Stimulated activated naive CD8-positive, alpha-beta T cell treated with anti-CD3 and anti-CD28 coated beads, Interleukin-15, Interleukin-2, amounts not matched to agents 100 U/mL and 50 U/mL, for 24 hours (primary cell): Measurements from ENCODE around the gene COPRS.
A peak's percentile ranks its signal among the peaks of the same experiment; 100 is the strongest.

Experiments
- ATAC-seq: fragments of 150-1000 bp; cut with Tn5 transposase; one replicate; pipeline ENCODE4 v1.10.0; 2021
- DNase-seq: peaks from one replicate; pipeline ENCODE4 v3.0.0; 2021

Gene COPRS, protein sequence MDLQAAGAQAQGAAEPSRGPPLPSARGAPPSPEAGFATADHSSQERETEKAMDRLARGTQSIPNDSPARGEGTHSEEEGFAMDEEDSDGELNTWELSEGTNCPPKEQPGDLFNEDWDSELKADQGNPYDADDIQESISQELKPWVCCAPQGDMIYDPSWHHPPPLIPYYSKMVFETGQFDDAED

DNA sequence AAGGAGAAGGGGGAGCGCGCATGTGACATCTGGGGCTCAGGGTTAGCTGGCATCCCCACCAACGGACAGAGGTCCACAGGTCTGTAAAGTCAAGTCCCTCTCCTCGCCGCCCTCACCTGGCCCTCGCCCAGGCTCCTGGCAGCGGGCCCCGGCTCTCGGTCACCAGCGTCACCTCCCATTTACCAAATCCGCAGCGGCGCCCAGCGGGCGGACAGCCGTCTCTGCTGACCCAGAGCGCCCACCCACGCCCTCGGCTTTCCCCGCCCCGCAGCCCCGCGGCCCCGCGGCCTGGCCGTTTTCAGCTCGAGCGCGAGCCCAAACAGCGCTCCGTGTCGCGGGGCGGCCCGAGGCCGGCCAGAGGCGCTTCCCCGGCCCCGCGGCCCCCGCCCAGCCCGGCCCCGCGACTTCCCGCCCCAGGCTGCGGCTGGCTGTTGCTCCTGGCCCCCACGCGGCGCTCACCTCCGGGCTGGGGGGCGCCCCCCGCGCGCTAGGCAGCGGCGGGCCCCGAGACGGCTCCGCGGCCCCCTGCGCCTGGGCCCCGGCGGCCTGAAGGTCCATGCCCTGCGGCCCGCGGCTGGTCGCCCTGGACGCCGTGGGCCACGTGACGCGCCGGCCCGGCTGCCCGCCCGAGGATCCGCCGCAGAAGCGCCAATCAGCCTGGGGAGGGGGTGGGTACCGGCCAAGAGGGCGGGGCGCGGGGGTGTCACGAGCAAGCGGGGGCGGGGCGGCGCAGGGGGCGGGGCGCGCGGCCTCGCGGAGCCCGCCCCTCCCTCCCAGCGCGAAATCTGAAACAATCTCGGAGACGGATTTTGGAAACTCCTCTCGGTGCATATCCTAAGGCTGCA is at the start of gene COPRS:
Gene COPRS (minus strand): TSS at position 603 of the 845 bp plus-strand sequence. CDS start 45 bp downstream, at position 558.
- ATAC-seq (peak; percentile 83), DNase-seq (peak; percentile 87)

DNA sequence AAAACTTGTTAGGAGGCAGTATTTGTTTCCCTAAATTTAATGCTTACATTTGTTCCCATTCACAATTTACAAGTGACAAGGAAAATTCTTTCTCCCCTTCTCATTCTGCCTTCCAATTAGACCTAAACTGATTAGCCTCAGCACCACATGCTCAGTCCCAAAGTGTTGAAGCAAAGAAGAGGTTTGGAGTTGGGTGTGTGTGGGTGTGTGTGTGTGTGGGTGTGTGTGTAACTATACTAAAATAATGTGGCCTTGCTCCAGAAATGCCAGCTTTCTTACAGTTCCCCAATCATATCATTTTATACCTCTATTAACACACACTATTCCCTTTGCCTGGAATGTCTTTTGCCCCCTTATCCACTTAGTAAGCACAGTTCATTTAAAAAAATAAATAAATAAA is 49.3 kb upstream of the COPRS start:
- ATAC-seq: no peak

DNA sequence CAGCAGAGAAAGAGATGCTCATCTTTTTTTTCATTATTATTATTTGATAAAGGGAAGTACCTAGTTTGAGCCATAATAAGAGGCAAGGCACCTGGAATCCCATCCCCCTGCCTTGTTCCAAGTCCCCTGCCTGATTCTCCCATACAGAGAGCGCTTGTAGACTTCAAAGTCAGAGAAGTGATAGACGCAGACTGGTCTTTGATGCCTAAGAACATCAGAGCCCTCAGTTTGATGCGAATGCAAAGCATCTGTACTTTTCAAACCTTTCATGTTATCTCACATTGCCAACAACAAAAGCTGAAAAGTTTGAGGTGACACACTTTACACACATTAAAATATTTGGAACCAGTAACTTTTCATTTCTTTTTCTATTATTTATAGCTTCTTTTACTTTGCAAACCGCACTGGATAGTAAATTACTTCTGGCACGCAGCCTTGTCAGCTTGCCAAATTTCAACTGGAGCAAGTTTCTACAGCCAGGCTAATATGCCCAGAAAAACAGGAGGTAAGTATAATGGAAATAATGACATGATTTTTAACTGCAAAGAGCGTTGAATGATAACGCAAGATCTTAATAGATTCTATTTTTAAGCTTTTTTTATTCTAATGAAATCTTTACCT is 48.4 kb upstream of the COPRS start:
- ATAC-seq: no peak
- DNase-seq: no peak

More for the DNA sequence above, 49.3 kb upstream of the COPRS start:
- DNase-seq: no peak

DNA sequence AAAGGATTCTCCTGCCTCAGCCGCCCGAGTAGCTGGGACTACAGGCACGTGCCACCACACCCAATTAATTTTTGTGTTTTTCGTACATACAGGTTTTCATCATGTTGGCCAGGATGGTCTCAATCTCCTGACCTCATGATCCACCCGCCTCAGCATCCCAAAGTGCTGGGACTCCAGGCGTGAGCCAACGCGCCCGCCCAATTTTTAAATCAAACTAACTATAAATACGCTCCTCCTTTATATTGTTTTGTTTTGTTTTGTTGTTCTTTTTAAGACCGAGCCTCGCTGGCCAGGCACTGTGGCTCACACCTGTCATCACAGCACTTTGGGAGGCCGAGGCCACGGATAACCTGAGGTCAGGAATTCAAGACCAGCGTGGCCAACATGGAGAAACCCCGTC is 44.4 kb upstream of the COPRS start:
- ATAC-seq (no peak), DNase-seq (no peak)

DNA sequence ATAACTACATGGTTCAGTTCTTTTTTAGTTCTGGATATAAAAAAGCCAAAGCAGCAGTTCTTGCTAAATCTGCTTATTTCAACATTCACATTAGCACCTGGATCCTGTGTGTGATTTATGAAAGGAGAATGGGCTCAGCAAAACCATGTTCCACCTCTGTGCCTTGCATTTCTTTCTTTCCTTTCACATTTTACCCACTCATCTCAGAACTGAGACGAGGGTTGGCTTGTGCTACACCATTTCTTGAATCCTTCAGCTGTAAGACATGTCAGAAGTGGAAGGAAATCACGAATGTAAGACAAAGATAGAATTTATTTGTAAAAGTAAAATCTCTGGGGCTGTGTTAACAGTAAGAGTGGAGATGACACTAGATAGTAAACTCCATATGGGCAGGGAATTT is 43.6 kb upstream of the COPRS start:
- no peak for DNase-seq
- no peak for ATAC-seq

DNA sequence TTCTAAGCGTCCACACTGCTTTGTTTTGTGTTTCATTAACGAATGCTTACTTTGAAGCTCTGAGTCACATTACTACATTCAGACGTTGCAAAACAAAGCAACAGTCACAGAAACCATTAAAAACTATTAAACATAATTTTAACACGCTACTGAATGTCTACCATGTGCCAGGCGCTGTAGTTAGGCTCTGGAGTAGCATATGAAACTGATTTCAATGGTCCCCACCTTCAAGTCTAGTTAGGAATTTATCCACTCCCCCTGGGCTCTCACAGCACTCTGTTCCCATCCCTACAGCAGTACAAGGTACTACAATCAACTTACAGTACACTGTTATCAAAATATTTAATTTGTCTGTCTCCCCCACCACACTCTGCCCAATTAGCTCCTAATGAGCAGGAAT is 41.8 kb upstream of the COPRS start:
- ATAC-seq: no peak
- DNase-seq: no peak

DNA sequence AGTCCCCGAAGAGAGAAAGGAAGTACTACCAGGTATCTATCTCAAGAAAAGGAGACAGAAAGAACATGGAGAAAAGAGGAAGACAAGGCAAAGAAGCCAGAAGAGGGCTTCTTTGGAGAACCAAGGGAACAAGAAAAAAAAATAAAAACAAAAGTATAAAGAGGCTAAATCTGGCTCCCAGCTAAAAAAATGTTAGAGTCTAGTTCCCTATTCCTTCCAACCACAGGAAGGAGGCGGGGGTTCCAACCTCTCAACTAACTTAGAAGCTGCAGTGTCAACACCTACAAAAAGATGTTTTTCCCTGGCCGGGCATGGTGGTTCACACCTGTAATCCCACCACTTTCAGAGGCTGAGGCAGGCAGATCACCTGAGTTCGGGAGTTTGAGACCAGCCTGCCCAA is 29.1 kb upstream of the COPRS start:
- no peak for DNase-seq
- no peak for ATAC-seq

DNA sequence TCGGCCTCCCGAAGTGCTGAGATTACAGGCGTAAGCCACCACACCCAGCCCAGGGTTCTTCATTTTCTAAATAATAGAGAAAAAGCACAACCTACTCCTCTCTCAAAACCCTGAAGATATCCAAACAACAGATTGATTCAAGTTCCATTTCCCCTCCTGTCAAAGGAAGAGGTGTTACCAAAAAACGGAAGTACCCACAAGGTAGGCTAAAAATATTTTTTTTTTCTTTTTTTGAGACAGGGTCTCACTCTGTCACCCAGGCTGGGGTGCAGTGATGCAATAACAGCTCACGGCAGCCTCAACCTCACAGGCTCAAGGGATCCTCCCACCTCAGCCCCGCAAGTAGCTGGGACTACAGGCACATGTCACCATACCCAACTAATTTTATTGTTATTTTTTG is 23.5 kb upstream of the COPRS start:
- ATAC-seq: no peak
- DNase-seq: no peak

DNA sequence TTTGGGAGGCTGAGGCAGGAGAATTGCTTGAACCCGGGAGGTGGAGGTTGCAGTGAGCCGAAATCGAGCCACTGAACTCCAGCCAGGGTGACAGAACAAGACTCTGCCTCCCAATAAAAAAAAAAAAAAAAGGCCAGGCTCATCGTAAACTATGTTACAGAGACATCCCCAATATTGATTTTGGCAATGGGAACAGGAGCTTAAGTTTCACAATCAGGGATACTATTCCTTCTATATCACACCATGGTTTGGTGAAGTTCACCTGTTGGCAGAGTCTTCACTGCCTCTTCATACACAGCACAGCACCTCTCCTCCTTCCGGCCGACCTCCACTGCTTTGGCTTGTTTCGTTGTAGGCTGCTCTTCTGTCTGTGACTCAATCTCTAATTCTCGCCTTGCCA is 21.3 kb upstream of the COPRS start:
- DNase-seq (no peak), ATAC-seq (no peak)

DNA sequence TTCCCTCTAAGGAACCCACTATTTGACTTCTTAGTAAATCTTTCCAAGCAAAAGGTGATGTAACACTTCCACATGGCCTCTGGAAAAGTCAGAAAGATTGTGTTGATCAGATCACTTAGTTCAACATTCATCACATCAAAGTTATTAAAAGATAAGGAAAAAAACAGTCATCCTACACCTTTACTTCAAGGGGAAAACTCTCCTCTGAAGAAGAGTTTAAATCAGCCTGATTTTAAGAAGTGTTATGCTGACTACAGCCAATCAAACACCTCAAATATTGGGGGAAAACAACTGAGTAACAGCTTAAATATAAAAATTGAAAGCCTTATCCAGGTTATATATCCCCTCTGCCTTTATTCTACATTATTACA is 19.6 kb upstream of the COPRS start:
- no peak for ATAC-seq
- DNase-seq: no peak

DNA sequence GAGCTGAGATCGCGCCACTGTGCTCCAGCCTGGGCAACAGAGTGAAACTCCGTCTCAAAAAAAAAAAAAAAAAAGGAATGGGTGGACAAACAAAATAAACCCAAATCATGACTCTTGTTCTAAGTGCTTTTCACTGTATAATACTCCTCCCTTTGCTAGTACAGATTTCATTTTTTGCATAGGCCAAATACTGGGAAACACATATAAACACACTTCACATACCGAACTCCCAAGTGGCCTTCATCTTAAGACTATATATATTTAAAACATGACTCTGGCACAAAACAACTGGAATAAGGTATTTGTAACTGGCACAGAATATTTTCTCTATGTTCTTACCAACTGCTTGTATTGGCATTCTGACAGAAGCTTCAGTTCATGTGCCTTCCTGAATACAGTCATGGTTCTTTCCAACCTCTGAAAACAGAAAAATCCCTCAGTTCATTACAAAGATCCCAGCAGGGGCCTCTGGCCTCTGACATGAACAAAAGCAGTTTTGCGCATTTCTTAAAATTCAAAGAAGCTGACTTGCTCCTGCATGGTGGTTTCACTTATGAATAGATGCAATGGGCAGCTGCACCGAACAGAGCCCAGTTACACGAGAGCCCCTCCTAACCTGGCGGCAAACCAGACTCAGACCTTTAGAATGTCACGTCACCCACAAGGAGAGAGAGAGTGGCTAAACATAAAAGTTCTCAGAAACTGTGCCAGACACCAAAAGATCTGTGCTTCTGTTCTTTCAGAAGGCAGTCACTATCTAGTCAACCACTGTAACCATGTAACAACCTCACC is 19.1 kb upstream of the COPRS start:
- DNase-seq (peak; percentile 69), ATAC-seq (peak; percentile 94)

DNA sequence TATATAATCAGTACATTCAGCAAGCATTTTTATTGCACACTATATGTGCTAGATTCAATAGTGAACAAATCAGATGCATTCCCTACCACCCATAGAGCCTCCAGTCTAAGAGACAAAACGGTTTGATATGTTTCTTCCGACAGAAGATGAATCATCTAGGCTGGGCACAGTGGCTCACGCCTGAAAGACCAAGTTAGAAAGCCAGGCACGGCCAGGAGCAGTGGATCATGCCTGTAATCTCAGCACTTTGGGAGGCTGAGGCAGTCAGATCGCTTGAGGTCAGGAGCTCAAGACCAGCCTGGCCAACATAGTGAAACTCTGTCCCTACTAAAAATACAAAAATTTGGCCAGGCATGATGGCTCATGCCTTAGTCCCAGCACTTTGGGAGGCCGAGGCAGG is 18.3 kb upstream of the COPRS start:
- DNase-seq: no peak
- ATAC-seq: no peak

DNA sequence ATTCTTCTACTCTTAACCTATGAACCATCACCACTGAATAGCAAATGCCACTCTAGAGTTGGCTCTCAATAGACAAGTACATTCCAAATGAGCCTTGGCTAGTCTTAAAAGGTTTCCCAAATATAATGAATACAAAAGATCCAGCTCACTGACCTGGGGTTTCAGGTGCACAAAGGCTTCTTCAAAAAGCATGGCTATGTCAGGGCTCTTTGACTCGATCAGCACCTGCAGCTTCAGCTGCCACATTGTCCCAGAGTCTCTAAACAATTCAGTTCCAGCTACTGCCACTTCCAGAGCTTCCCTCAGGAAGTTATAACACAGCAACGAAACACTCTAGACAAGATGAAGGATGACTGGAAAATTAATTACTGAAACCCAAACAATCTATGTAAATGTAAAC is 16.0 kb upstream of the COPRS start:
- ATAC-seq (no peak), DNase-seq (no peak)

DNA sequence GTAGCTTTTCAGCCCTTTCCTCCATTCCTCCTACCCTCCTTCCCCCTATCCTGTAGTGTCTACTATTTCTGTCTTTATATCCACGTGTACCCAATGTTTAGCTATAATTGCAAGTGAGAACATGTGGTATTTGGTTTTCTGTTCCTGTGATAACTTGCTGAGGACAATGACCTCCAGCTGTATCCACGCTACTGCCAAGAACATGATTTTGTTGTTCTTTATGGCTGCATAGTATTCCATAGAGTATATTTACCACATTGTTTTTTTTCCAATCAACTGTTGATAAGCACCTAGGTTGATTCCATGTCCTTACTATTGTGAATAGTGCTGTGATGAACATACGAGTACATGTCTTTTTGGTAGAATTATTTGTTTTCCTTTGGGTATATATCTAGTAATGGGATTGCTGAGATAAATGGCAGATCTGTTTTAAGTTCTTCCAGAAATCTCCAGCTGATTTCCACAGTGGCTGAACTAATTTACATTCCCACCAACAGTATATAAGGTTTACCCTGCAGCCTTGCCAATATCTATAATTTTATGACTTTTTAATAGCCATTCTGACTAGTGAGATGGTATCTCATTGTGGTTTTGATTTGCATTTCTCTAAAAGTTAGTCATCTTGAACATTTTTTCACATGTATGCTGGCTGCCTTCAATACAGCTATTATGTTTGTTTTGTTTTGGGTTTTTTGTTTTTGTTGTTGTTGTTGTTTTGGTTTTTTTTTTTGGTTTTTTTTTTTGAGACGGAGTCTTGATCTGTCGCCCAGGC is 10.9 kb upstream of the COPRS start:
- no peak for DNase-seq
- no peak for ATAC-seq

DNA sequence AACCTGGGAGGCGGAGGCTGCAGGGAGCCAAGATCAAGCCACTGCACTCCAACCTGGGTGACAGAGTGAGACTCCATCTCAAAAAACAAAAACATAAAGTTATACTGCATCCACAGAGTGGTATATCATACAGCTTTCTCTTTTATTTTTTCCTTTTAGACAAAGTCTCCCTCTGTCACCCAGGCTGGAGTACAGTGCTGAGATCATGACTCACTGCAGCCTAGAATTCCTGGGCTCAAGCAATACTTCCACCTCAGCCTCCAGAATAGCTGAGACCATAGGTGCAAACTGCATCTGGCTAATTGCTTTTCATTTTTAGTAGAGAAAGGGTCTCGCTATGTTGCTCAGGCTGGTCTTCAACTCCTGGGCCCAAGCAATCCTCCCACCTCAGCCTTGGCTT is 10.0 kb upstream of the COPRS start:
- DNase-seq: no peak
- ATAC-seq: no peak

DNA sequence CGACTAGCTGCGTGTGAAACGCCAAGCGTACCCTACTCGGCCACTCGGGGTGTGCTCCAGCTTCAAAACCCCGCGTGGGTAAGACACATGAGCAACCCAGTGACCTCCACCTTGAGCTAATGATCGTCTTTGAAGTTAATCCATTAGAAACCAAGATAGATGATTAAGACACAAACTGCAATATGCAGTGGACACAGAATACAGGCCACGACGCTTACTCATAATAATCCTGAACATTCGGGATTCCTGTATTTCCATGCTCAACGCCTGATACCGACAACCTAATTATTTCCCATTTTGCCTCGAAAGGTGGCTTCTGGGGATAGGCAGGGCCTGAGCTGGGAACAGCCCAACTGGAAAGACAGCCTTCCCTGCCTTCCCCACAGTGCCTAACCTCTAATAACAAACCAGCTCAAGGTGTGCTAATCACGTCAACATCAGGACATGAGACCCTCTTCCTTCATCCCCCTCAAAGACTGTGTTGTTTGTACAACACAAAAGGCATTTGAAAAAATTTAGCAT is 504 bp upstream of the COPRS start:
- ATAC-seq: no peak
- no peak for DNase-seq

DNA sequence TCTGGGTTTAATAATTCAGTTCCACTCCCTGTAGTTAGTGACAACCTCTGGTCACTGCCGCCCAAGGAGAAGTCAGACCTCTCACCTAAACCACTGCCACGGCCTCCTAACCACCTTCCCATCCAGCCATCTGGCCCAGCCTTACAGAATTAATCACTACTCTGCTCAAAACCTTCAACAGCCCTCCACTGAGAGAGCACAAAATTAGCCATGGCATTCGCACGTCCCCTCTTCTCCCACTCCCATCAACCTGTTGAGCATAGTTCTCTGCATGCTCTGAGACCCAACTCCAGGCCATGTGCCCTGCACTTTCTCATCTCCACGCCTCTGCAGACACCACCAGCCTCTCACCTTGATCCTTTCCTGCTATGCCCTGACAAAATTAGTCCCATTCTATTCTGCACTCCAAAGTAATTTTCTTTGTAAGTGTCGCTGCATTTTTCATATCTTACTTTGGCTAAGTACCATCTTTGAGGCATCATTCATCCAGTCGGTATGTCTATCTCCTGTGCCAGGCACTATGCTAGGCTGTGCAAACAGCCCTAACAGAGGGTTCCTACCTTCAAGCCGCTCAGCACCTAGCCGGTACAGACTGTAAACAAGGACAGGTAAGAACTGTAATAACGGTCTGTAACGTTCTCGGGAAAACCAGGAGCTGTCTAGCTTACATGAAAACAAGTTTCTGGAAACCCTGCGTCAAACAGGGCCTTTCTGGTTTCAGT is 963 bp downstream of the COPRS start:
- DNase-seq (no peak), ATAC-seq (peak; percentile 37)

DNA sequence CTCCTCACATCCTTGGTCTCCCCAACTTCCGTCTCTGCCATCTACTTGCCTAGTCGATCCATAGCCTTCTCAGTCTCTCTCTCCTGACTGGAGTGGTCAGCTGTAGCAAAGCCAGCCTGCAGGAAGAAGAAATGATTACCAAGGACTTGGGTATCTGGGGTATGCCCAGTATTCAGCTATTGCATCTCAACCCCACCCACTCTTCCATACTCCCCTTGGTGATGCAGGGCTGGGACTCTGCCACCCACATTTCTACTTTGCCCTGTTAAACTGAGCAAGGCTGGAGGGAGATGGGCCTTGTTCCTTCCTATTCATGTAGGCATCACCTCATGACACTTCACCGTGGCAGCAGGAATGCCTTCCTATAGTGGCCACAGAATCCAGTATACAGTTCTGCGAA is 2.3 kb downstream of the COPRS start:
- DNase-seq: no peak
- ATAC-seq: no peak

DNA sequence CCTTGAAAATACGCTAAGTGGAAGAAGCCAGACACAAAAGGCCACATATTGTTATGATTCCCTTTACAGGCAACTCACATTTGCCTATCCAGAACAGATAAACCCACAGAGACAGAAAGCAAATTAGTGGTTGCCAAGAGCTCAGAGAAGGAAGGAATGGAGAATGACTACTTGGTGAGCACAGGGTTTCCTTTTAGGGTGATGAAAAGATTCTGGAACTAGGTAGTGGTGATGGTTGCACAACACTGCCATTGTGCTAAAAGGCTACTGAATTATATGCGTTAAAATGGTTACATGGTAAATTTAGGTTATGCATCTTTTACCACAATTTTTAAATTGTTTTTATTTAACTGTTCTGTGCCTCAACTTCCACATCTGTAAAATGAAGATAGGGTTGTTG is 4.4 kb downstream of the COPRS start:
- ATAC-seq (no peak), DNase-seq (no peak)

DNA sequence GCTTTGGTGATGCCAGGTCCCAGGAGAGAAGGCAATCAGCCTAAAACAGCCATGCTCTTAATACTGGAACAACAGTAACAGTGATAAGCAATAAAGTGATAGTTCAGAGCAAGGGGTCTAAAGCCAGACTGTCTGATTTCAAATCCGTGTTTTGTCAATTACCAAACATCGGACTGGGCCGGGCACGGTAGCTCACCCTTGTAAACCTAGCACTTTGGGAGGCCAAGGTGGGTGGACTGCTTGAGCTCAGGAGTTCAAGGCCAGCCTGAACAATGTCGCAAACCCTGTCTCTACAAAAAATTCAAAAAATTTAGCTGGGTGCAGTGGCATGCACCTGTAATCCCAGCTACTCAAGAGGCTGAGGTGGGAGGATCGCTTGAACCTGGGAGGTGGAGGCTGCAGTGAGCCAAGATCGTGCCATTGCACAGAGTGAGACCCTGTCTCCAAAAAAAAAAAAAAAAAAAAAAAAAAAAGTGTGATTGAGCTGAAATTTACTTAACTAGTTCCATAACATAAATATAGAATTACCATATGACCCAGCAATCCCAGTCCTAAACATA is 5.1 kb downstream of the COPRS start:
- DNase-seq (no peak), ATAC-seq (no peak)

DNA sequence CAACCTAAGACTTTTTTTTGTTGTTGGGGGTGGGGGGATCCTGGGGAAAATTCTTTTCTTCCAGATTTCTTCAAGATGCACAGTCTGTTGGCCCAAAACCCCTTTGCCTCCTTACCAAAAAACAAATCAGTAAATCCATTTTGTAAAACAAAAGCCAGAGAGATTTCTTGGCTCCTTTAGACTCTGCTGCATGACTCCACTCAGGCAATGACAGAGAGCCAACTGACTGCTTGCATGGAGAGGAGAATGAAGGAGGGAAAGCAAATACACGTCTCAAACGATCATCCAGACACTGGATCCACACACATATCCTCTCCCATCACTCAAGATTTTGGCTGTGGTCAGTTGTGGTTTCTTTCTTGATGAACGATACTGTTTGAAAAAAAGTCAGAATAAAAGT is 13.8 kb downstream of the COPRS start:
- DNase-seq (no peak), ATAC-seq (no peak)
